Epidermal melanocyte (primary cell): Measurements from ENCODE around the gene RTN1.
A peak's percentile ranks its signal among the peaks of the same experiment; 100 is the strongest.

Experiments used
- DNase-seq: peaks from one replicate; pipeline ENCODE4 v3.0.0; 2011; ENCODE audit warnings: low spot score; ENCODE audit not compliant: insufficient read length

Gene RTN1

GRCh38 chr14:59633486-59633885 is 237.1 kb downstream of the RTN1 start:
- DNase-seq: no peak

DNA sequence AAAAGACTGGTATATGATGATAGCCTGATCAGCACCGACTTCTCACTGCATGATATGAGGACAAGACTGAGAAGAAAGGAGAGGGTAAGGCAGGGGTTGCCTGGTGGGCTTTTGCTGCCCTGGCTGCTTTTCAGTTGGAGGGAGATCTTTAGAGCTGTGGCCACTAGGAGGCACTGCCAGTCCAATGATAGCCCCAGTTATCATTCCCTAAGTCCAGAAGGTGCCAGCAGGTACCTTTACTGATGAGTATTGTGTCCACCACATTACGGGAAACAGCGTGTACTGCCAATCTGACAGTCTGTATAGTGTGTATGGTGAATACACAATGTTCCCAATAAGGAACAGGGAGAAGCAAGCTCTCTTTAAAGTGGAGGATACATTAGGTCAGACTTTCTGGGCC is 238.2 kb downstream of the RTN1 start:
- no peak for DNase-seq

- DNase-seq: no peak
Observed at GRCh38 chr14:59631237-59631636, 239.3 kb downstream of the RTN1 start.

GRCh38 chr14:59630288-59630963 is 240.2 kb downstream of the RTN1 start:
- DNase-seq: no peak

DNA sequence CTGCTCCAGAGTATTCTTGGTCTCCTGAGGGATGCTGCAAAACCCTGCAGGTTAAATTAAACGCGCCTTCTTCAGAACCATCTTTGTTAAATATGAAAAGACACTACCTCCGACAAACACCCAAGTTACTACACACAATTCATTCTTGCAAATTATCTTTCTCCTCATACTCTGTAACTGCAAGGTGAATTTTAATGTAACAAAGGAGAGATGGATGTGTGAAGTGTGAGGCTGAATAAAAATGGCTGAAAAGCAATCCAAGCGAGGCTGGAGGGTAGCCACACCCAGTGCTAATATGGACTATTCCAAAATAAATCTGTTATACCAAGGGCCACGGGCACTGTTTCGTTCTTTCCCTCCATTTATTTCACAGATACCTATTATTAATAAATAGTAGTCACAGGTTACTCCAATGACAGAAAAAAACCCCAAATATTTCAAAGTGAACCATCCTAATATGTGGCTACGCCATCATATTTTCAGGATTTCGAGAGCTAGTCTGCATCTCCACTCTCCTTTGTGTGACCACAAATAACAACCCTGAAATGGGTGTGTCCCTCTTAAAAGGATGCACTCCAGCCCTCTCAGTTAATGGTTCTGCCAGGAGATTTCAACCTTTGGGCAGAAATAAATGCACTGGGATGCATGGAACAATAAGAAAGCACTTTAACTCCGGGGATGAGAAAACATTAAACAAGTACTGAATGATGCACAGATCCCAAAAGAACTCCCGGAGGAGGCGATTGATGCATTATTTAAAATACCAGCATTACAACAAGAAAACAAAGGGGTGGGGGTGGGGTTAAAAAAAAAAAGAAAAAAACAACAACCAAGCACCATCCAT is 240.9 kb downstream of the RTN1 start:
- no peak for DNase-seq

DNA sequence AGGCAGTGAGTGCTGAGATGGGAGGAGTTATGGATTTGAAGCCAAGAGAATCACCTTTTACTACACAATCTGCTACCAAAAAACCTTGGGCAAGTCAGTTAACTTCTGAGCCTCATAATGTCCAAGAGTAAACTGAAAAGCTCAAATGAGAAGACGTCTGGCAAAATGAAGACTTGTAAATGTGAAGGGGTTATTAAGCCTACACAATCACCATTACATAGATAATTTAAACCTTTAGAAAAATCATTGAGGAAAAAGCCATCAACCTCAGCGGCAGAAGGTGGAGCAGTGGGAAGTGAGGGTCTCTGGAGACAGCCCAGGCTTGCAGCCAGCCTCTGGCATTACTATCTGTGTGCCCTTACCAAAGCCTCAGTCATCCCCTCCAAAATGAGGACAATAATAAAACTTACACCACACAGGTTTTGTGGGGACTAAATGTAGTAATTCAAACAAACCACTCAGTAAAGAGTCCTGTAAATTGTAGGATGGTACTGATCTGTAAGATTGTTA is 243.5 kb downstream of the RTN1 start:
- no peak for DNase-seq

DNA sequence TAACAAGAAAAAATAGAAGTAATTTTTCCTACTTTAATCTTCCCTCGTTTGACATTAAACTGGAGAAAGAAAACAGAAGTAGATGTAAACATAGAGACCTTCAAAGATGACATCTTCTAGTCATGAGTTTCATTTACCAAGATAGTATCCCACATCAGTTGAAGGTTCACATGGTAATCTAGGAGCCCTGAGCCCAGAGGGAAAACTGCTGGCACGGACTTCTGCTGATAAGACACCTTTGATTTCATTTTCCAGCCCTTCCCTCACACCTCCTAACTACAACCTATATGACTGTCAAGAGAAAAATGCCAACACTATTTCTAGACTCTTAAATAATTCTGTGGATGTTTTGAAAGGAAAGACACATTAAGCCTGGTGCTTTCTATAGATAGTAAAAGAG is 247.9 kb downstream of the RTN1 start:
- DNase-seq: no peak

- no peak for DNase-seq
Observed at GRCh38 chr14:59619061-59619460, 251.5 kb downstream of the RTN1 start.

DNA sequence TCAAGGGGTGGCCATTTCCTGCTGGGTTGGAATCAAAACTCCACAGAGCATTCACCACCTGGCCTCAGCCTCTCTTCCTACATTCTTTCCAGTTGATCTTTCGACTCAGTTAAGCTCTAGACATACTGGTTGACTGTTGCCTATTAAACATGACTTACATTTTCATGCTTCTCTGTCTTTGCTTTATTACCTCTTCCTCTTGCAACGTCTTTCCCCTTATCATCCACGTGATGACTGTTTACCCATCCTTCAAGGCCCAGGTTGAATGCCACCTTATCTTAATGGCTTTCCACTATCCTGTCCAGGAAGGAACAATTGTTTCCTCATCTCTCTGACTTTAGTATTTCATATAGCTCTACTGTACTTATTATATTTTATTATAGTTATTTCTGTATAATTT is 269.5 kb downstream of the RTN1 start:
- DNase-seq: no peak

GRCh38 chr14:59600211-59600945 is 270.2 kb downstream of the RTN1 start:
- no peak for DNase-seq

DNA sequence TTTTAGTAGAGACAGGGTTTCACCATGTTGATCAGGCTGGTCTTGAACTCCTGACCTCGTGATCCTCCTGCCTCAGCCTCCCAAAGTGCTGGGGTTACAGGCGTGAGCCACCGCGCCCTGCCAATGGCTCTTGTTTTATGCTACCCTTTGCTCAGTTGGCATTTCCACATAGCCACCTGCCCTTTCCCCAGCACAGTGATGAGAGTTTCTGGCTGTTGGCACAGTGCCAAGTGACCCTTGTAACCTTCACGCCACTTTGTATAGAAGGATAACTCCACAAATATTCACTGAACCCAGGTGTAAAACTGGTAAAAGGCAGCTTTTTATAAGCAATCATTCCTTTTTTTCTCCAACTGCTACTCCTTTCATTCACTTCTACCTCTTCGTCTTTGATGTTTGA is 275.5 kb downstream of the RTN1 start:
- no peak for DNase-seq

- no peak for DNase-seq
Observed at GRCh38 chr14:59591641-59592370, 278.8 kb downstream of the RTN1 start.

DNA sequence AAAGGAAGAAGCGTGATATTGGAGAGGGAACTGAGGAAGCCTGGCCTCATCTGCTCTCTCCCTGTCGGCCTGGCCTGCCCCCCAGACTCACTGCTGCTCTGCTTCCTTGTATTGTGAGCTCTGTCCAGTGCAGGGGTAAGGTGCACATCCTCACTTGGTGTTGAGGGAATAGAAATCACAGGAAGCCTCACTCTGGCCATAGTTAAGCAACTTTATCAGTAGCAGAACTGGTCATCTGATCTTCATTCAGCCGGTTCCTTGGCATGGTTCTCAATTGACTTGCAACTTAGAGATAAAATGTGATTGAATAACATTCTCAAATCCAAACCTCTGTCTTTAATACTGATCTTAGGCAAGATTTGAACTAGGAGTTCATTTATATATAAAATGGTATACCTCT is 282.5 kb downstream of the RTN1 start:
- DNase-seq: no peak

DNA sequence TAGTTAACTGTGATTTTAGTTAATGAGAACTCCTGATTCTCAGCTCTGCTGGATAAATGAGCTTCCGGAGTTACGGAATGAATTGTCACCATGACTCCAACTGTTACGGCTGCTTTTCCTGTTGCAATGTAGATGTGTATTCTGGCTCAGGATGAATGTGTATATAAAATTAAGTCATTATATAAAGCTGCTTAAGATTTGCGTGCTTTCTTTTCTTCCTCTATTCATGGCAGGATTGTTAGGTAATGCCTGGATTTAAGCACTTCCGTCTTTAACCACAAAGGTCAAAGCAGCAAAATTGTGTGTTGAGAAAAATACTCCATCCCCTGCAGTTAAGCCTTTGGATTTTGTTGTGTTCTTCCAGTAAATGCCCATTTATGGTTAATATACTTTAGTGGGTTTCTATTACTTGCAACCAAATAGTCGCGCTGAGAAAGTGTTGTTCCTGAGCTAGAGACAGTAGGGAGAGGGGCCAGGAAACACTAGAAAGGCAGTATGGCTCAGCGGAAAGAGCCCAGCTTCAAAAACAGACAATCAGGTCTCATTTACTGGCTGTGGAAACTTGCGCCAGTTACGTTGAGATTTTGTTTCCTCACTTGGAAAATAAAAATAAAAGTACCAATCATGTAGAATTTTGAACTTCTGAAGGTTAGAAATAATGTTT is 284.6 kb downstream of the RTN1 start:
- DNase-seq: no peak

GRCh38 chr14:59583755-59584154 is 286.8 kb downstream of the RTN1 start:
- no peak for DNase-seq

DNA sequence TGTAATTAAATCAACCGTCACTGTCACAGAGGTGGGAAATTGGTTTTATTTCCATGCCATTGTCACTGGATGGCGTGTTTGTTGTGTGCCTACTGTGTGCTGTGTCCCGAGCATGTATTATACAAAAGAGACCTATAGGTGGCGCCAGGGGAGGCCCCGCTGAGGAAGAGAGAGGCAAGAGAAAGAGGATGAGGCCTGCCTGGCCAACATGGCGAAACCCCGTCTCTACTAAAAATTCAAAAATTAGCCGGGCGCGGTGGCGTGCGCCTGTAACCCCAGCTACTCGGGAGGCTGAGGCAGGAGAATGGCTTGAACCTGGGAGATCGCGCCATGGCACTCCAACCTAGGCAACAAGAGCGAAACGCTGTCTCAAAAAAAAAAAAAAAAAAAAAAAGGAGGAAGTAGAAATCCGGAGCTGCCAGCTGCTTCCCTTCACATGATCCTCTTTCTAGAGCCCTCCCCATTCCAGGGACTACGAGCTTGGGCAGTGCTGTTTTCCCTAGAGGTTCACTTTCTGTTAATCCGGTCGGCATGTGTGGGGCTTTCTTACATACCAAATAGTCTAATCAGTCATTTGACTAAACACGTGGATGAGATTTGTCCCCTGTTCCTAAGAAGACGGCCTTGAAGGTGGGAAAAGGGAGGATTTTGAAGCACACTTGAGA is 287.6 kb downstream of the RTN1 start:
- DNase-seq: no peak

GRCh38 chr14:59582161-59582560 is 288.4 kb downstream of the RTN1 start:
- DNase-seq: no peak

DNA sequence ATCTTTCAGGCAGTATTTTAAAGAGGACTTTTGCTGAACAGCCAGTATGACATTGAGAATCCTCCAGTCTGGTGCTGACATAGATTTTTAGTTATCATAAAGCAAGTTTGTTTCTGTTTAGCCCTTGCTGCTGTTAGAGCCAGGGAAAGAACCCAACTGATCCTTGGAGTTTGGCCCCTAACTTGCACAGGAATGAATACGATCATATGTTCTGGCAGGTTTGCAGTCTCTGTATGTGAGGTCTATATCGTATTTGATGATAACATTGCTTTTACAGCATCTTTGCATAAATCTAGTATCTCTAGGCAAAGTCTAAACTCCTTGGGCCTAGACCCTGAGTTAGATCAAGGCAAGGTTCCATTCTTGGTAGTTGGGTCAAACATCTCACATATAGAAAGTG is 289.7 kb downstream of the RTN1 start:
- no peak for DNase-seq

DNA sequence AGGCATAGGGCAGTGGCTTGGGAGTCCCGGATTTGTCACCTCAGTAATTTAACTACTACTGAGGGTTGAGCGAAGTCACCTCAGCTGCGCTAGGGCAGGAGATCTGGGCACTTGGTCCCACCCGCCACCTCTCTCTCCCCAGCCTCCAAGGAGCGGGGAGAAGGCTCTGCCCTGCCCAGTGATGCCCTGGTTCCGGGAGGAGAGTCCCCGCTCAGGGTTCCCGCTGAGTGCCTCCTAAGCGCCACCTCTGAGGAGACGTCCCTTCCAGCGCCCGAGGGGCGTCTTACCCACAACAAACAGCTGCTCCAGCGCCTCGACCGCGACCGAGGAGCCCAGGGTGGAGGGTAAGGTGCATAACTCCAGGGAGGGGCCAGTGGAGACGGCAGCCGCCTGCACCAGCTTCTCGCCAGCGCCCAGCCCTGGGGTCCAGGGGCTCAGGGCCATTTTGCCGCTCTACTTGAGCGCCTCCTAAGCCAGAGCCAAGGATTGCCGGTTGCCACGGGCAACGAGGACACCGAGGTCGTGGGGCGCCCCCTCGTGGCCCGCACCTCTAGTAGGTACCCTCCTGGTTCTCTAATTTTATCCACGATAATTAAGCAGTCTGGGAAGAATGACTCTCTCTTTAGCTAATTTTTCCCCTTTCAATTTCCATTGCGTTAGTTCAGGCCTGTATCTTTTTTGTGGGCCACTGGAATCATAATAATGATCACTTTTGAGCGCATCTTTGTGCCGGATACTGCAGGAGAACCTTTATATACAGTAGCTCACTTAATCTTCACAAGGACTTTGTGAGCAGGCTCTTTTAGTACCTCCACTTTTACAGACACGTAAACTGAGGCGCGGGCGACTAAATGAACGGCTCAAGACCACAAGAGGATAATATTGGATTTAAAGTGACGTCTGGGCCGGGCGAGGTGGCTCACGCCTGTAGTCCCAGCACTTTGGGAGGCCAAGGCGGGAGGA is 294.0 kb downstream of the RTN1 start, which contains the start of gene CCDC175:
Gene CCDC175 (minus strand): TSS at position 481 of the 963 bp plus-strand sequence. CDS start 37 bp downstream, at position 444.
- peak; percentile 57 for DNase-seq
